NB4 (cell line): ENCODE data around the gene ATXN7.

Experiments used
- DNase-seq: peaks from one replicate; pipeline ENCODE4 v3.0.0; 2010; ENCODE audit warnings: low read depth
- H3K4me3 ChIP-seq: one replicate; pipeline ENCODE4 v1.5.1; 2011; ENCODE audit warnings: mild to moderate bottlenecking, low read depth, low read length, moderate library complexity
- CTCF ChIP-seq: IDR thresholded peaks from one replicate; pipeline ENCODE4 v1.5.1; 2012; ENCODE audit warnings: low read depth, low read length
- MAX ChIP-seq: IDR thresholded peaks from 2 replicates; pipeline ENCODE4 v1.6.1; 2011; ENCODE audit warnings: low read depth, low read length
- MYC ChIP-seq: IDR thresholded peaks from 2 replicates; pipeline ENCODE4 v1.6.1; 2011; ENCODE audit warnings: low read depth, low read length
- POLR2A ChIP-seq: IDR thresholded peaks from 2 replicates; pipeline ENCODE4 v1.6.1; 2011; ENCODE audit warnings: mild to moderate bottlenecking; ENCODE audit not compliant: insufficient read length; ENCODE audit errors: extremely low read depth

Gene ATXN7

GRCh38 chr3:63936925-63937324, 73.3 kb downstream of the ATXN7 start:
- TF ChIP-seq POLR2A (no peak), MAX (no peak), CTCF (no peak), MYC (no peak)
- DNase-seq, result no peak
- H3K4me3 ChIP-seq, result no peak overlapping the region

GRCh38 chr3:63937661-63938651, 74.3 kb downstream of the ATXN7 start:
- TF ChIP-seq CTCF, result no peak
- no peak for TF ChIP-seq POLR2A
- TF ChIP-seq MAX, result no peak
- TF ChIP-seq MYC, result no peak
- H3K4me3 ChIP-seq, result no peak overlapping the region
- peak; percentile 87 for DNase-seq

GRCh38 chr3:63940389-63940757, 76.7 kb downstream of the ATXN7 start:
- TF ChIP-seq CTCF (no peak), MAX (no peak), POLR2A (no peak), MYC (no peak)
- no peak for DNase-seq
- no peak overlapping the region for H3K4me3 ChIP-seq

GRCh38 chr3:63942528-63942927, 78.9 kb downstream of the ATXN7 start:
- DNase-seq, result no peak
- no peak overlapping the region for H3K4me3 ChIP-seq
- TF ChIP-seq CTCF (no peak), MAX (no peak), MYC (no peak)

GRCh38 chr3:63943678-63944077, 80.0 kb downstream of the ATXN7 start:
- DNase-seq, result peak; percentile 50
- no peak for TF ChIP-seq MAX
- no peak for TF ChIP-seq POLR2A
- TF ChIP-seq MYC, result no peak
- no peak for TF ChIP-seq CTCF
- no peak overlapping the region for H3K4me3 ChIP-seq
